GM18873 (cell line): ENCODE data around the gene SGO1.

ENCODE experiments used
- ATAC-seq: cut with Tn5 transposase; IDR thresholded peaks from one replicate; pipeline ENCODE4 v1.9.1; 2021; ENCODE audit warnings: mild to moderate bottlenecking, moderate library complexity, moderate number of reproducible peaks; ENCODE audit not compliant: unreplicated experiment, low FRiP score

Gene SGO1

GRCh38 chr3:20160230-20160629 lies 25.8 kb downstream of the SGO1 start:
- no peak for ATAC-seq

- ATAC-seq, result no peak
These were observed 31.1 kb downstream of the SGO1 start for GRCh38 chr3:20154928-20155327.

- ATAC-seq, result no peak
These were observed 31.9 kb downstream of the SGO1 start for GRCh38 chr3:20154078-20154477.

GRCh38 chr3:20148466-20148865 lies 37.5 kb downstream of the SGO1 start:
- ATAC-seq, result no peak

- ATAC-seq, result no peak
These were observed 38.6 kb downstream of the SGO1 start for GRCh38 chr3:20147361-20147760.

- ATAC-seq, result no peak
These were observed 39.7 kb downstream of the SGO1 start for GRCh38 chr3:20146301-20146700.

GRCh38 chr3:20145874-20146273 lies 40.1 kb downstream of the SGO1 start:
- no peak for ATAC-seq

- no peak for ATAC-seq
These were observed 42.5 kb downstream of the SGO1 start for GRCh38 chr3:20143519-20143918.

- ATAC-seq, result no peak
These were observed 43.5 kb downstream of the SGO1 start for GRCh38 chr3:20142517-20142916.

GRCh38 chr3:20141851-20142250 lies 44.2 kb downstream of the SGO1 start:
- no peak for ATAC-seq

GRCh38 chr3:20141316-20141715 lies 44.7 kb downstream of the SGO1 start:
- no peak for ATAC-seq

GRCh38 chr3:20140881-20141280 lies 45.1 kb downstream of the SGO1 start:
- ATAC-seq, result no peak

GRCh38 chr3:20137647-20138046 lies 48.4 kb downstream of the SGO1 start:
- no peak for ATAC-seq

- ATAC-seq, result no peak
These were observed 49.8 kb downstream of the SGO1 start for GRCh38 chr3:20136231-20136630.

GRCh38 chr3:20130106-20130505 lies 55.9 kb downstream of the SGO1 start:
- ATAC-seq, result no peak

- ATAC-seq, result no peak
These were observed 57.6 kb downstream of the SGO1 start for GRCh38 chr3:20128358-20128757.

- peak; percentile 100 for ATAC-seq
These were observed 60.1 kb downstream of the SGO1 start for GRCh38 chr3:20125897-20126296.

GRCh38 chr3:20125289-20125688 lies 60.7 kb downstream of the SGO1 start:
- no peak for ATAC-seq

- no peak for ATAC-seq
These were observed 62.8 kb downstream of the SGO1 start for GRCh38 chr3:20123131-20123652.

- ATAC-seq, result no peak
These were observed 64.9 kb downstream of the SGO1 start for GRCh38 chr3:20121088-20121487.
